ENCODE results near the gene LRRC3C.
"Not testable (repeated sequence)": the region's sequence is repeated elsewhere in the genome, so short reads cannot be mapped to it uniquely, and the experiment has no call there.

LRRC3C gene

GRCh38 chr17:39924691-39925055, 2.9 kb upstream of the LRRC3C start:
- no peak for DNase-seq

- DNase-seq = no peak
Measured at GRCh38 chr17:39925282-39926134, 2.0 kb upstream of the LRRC3C start.

DNA sequence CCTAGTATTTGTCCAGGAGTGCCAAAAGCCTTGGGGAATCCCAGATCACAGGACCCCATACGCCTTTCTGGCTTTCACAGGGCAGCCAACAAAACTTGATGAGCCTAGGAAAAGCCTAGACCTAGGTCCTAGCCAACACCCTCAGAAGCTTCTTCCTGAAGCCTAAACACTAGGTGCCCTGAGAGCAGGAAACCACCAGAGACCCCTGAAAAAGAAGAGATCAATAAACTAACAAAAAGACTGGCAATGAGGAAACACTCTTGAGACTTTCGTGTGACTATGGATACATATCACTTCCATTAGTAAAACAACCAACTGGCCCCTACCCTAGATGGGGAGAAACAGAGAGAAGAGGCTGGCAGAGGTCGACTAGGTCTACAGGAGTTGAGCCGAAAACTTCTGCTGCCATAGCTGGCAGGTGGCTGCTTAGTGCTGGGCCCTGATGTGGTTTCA, 1.4 kb upstream of the LRRC3C start:
- DNase-seq = no peak

DNA sequence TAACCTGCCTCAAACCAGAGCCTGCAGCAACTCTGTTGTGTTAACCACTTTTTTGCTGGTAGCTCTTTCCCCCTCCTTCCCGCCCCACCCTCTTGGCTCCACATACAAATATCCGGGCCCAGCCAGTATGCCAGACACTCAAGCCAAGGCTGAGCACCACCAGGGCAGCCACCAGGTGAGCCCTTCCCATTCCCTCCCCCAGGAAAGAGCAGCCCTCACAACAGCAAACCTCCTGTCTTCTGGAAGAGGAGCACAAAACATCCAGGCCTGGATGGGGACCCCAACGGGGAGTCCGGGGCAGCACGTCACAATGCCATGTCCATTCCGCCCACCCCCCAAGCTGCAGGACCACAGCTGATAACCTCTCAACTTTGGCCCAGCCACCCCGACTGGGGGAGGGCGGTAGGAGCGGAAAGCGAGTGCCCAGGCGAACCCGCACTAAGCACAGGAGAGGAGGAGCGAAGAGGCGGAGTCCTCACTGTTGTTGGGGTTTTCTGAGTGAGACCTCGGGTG, 888 bp upstream of the LRRC3C start:
- DNase-seq = peak in 2 of 4 experiments; percentile 34 to 37

DNA sequence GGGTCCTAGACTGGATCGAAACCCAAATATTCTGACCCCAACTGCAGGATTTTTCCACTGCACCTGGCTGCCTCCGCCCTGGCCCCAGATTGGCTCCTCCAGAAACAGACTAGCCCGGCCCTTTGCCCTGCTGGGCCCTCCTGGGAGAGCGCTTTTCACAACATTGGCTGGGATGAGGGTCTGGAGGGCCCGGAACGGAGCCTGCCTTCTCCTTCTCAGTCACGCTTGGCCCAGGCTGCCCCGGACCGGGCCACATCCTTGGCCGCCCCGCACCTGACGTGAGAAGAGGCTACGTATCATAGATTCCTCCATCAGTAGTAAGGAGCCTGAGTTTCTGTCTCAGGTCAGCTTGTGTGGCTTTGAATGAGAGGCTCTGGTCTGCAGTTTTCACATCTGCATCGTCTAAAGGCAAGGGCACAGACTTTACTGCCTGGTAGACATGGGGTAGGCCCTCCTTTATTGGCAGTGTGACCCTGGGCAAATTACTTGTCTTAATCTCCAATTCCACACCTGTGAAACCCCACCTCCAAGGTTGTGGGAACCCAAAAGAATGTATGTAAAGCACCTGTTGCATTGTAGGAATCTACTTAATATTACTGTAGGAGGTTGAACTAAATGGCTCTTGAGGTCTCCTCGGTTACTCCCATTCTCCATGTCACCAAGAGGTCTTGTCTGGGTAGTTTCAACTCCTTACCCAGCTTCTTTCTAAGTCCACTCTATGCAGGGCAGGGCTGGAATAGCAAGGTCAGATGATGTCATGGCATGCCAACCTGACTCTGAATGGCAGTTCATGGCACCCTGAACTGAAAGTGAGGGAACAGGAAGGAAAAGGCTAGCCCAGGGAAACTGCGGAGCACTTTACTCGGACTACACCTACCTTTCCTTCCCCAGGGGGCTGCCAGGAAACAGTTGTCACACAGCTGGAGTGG, 661 bp downstream of the LRRC3C start:
- no peak for DNase-seq

GRCh38 chr17:39928858-39929645, 1.5 kb downstream of the LRRC3C start:
- no peak for DNase-seq

- no peak for DNase-seq
Measured at GRCh38 chr17:39929646-39930407, 2.3 kb downstream of the LRRC3C start.

DNA sequence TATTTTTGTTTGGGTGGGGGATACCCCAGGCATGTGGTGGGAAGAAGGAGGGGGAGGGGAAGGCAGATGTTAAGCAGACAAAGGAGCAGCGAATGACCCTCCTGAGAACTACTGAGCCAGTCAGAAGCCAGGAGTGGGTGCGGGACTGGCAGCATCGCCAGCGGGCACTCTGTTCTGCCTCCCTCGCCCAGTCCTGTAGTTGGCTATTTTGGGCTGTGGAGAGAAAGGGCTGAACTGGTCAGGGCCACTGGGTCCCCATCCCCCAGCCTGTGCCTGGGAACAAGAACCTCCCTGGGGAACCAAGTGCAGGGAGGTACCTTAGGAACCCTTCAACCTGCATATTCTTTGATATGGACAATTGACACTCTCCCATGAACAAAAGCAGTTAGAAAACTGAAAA, 6.4 kb downstream of the LRRC3C start:
- no peak for DNase-seq

DNA sequence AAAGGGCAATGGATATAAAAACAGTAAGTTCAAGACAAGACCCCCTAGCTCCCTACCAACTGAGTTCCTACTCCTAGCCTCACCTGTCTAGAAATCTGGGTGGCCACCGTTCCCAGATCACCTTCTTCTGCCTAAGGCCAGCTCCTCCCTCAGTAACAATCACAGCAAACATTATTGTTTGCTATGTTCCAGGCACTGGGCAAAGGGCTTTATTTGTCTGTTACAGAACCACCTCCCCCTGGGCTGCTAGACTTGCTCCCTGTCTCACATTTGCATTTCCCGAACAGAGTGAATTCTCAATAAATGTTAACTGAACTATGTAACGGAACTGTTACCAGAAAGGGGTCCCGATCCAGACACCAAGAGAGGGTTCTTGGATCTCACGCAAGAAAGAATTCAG, 6.8 kb downstream of the LRRC3C start:
- no peak for DNase-seq

DNA sequence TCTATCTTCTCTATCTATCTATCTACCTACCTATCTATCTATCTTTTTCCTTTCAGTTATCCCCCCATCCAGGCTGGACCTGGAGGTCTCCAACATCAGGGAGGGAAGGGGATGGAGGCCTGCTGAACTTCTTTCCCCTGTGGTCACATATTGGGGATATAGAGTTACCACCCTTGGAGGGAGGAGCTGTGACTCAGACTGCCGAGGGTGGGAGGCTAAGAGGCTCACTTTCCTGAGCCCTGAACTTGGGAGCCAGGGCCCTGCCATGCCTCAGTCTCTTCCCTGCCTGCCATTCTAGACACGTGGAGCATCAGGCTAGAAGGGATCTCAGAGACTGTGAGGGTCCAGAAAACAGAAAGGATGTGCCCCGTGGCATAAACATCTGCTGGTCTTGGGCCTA, 8.4 kb downstream of the LRRC3C start:
- no peak for DNase-seq

DNA sequence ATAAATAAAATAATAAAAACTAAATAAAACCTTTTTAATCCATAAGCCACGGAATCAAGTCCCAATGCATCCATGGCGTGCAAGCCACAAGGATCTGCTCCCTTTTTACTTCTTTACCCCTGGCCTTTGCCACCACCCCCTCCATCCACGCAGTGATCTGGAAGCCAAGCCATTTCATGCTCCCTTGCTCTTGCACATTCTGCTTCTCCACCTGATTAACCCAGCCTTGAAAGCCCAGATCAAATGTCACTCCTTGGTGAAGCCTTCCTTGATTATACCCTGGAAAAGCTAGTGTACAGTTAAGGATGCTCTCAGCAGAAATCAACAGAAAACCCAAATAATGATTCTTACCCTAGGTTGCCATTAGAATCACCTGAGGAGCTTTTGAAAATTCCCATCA, 9.9 kb downstream of the LRRC3C start:
- DNase-seq = no peak

- no peak for DNase-seq
Measured at GRCh38 chr17:39938140-39938869, 10.8 kb downstream of the LRRC3C start.

DNA sequence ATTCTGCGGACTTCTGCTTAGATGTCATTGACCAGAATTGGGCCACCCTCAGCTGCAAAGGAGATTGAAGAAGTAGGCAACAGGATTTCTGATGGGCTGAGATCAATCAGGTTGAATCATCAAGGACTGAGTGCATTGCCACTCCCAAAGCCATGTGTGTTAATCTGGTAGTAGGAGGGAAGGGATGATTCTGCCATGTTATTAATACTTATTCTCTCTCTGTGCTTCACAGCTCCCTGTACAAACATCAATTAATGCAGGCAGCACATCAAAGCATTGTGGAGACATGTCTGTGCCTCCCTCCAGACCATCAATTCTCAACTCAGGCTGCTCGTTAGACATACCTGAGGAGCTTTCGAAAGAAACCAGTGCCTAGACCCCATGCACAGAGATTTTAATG, 11.6 kb downstream of the LRRC3C start:
- DNase-seq = no peak

- no peak for DNase-seq
Measured at GRCh38 chr17:39939588-39940419, 12.3 kb downstream of the LRRC3C start.

GRCh38 chr17:39943702-39944392, 16.3 kb downstream of the LRRC3C start:
- DNase-seq = no peak

GRCh38 chr17:39944393-39944711, 16.8 kb downstream of the LRRC3C start:
- no peak for DNase-seq

DNA sequence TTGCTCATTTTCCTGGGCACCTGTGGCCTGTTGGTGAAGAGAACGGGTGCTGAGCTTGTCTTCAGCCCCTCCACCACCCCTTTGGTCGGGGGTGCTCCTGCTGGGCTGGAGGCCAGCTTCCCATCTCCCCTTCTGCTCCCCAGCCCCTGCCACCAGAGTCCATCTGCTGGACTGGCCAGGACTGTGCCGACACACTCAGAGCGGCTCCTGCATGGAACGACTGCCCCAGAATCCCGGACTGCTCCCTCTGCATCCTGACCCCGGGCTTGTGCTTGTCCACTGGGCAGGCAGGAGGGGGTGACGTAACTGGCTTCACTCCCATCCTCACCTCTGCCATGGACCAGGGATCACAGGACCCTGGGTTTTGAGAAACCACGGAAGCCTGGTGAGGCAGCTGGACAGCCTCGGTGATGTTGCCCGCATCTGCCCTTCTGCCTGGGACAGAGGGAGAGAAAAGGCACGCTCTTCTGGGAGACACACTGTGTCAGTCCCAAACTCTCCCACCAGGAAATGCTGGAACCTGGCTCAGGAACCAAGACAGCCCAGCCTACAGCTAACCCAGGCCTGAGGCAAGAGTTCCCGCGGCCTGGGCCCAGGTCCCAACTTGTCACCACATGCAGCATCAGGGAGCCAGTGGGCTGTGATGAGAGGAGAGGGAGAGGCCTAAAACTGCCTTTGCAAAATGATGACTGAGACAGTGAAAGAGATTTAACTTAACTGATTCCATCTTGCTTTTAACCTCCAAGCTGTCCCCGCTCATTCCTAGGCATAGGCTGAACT, 19.2 kb downstream of the LRRC3C start:
- DNase-seq = no peak

DNA sequence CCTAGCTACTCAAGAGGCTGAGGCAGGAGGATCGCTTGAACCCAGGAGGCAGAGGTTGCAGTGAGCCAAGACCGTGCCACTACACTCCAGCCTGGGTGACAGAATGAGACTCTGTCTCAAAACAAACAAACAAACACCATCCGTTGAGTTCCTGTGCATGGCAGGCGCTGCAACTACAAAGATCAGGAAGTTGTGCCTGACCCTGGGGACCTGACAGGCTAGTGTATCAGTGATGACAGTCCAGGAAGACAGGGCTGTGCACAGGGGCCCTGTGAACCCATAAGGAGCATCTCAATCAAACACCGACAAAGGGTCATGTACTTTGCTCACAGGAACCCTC, 20.9 kb downstream of the LRRC3C start:
- DNase-seq = not testable (repeated sequence)

GRCh38 chr17:39949028-39949427, 21.5 kb downstream of the LRRC3C start:
- no peak for DNase-seq
